HepG2 (cell line): ENCODE measurements around the gene ACER3. TPM values are rescaled to one million over a fixed set of nuclear protein-coding genes. Genes with fewer than 3 reads are reported as not detected.

Source experiments
- DMAP1 ChIP-seq: IDR thresholded peaks from 2 replicates; pipeline ENCODE4 v1.6.1; 2016
- DMTF1 ChIP-seq: sonication (generic); formaldehyde crosslinking; IDR thresholded peaks from 2 replicates; pipeline ENCODE4 v1.4.0; 2020; ENCODE audit warnings: mild to moderate bottlenecking, missing genetic modification reagents
- EP300 ChIP-seq, 3 experiments: sonication (generic) in 1 of 3; formaldehyde crosslinking in 1 of 3; IDR thresholded peaks; 2 replicates each; pipeline versions ENCODE4 v1.5.1 to v1.6.1; 2011 to 2020; ENCODE audit warnings: low read depth in 2 of 3, low read length in 2 of 3, borderline replicate concordance in 1 of 3, improper control_type of control experiment in 1 of 3, mild to moderate bottlenecking in 1 of 3, missing genetic modification reagents in 1 of 3, moderate library complexity in 1 of 3
- ETS1 ChIP-seq: sonication (generic); formaldehyde crosslinking; IDR thresholded peaks from 2 replicates; pipeline ENCODE4 v1.4.0; 2020; ENCODE audit warnings: missing genetic modification reagents
- FOXP1 ChIP-seq, 2 experiments: fragments of 450-650 bp in 1 of 2; IDR thresholded peaks; 2 replicates each; pipeline ENCODE4 v1.6.1; 2017 to 2018; ENCODE audit warnings: antibody characterized with exemption in 1 of 2
- GATAD2A ChIP-seq: IDR thresholded peaks from 2 replicates; pipeline ENCODE4 v1.6.1; 2016
- KAT8 ChIP-seq: IDR thresholded peaks from 2 replicates; pipeline ENCODE4 v1.6.1; 2016; ENCODE audit warnings: missing genetic modification reagents, missing compliant biosample characterization
- MAFG ChIP-seq: sonication (generic); formaldehyde crosslinking; IDR thresholded peaks from 2 replicates; pipeline ENCODE4 v1.5.1; 2020; ENCODE audit warnings: mild to moderate bottlenecking, missing genetic modification reagents
- MAFK ChIP-seq, 2 experiments: IDR thresholded peaks in 1 of 2; conservative IDR thresholded peaks in 1 of 2; 2 replicates each; pipeline ENCODE4 v1.6.1; 2011; ENCODE audit warnings: improper control_type of control experiment in 2 of 2, low read length in 2 of 2
- MEF2D ChIP-seq: sonication (generic); formaldehyde crosslinking; IDR thresholded peaks from 2 replicates; pipeline ENCODE4 v1.5.1; 2020; ENCODE audit warnings: mild to moderate bottlenecking, missing genetic modification reagents
- MIXL1 ChIP-seq: IDR thresholded peaks from 2 replicates; pipeline ENCODE4 v1.6.1; 2016
- NFIB ChIP-seq: sonication (generic); formaldehyde crosslinking; IDR thresholded peaks from 2 replicates; pipeline ENCODE4 v1.9.0; 2021; ENCODE audit warnings: missing genetic modification reagents, mild to moderate bottlenecking, borderline replicate concordance
- POLR2AphosphoS5 ChIP-seq: IDR thresholded peaks from 2 replicates; pipeline ENCODE4 v1.6.1; 2012; ENCODE audit warnings: low read depth, low read length
- RXRB ChIP-seq: IDR thresholded peaks from 2 replicates; pipeline ENCODE4 v1.6.1; 2016; ENCODE audit warnings: borderline replicate concordance, missing genetic modification reagents, missing compliant biosample characterization
- SAFB2 ChIP-seq: sonication (generic); formaldehyde crosslinking; IDR thresholded peaks from 2 replicates; pipeline ENCODE4 v1.5.1; 2020; ENCODE audit warnings: missing genetic modification reagents, low read depth, mild to moderate bottlenecking, borderline replicate concordance
- ZNF160 ChIP-seq: sonication (generic); formaldehyde crosslinking; IDR thresholded peaks from 2 replicates; pipeline ENCODE4 v1.8.0; 2022; ENCODE audit warnings: mild to moderate bottlenecking, inconsistent platforms, missing genetic modification reagents
- ZNF281 ChIP-seq: sonication (generic); formaldehyde crosslinking; IDR thresholded peaks from 2 replicates; pipeline ENCODE4 v1.4.0; 2020; ENCODE audit warnings: missing genetic modification reagents, borderline replicate concordance
- ZNF431 ChIP-seq: sonication (generic); formaldehyde crosslinking; IDR thresholded peaks from 2 replicates; pipeline ENCODE4 v1.9.0; 2022; ENCODE audit warnings: missing genetic modification reagents, low read depth, mild to moderate bottlenecking, borderline replicate concordance
- ZNF512 ChIP-seq: sonication (generic); formaldehyde crosslinking; IDR thresholded peaks from 2 replicates; pipeline ENCODE4 v1.4.0; 2020; ENCODE audit warnings: mild to moderate bottlenecking, missing genetic modification reagents
- ZNF552 ChIP-seq: sonication (generic); formaldehyde crosslinking; IDR thresholded peaks from 2 replicates; pipeline ENCODE4 v1.9.0; 2022; ENCODE audit warnings: missing genetic modification reagents, mild to moderate bottlenecking, borderline replicate concordance
- polyA plus RNA-seq, 8 experiments: library from polyadenylated mRNA; depleted of rRNA in 3 of 8; stranded (reverse) in 7 of 8; unstranded in 1 of 8; fragments of >200 nt; fragmentation: Illumina TruSeq in 4 of 8; extraction: Trizol in 4 of 8; gene quantifications; 2 replicates each; pipeline versions ENCODE4 v1.2.1 to v1.2.3, GENCODE V29; 2011 to 2016; ENCODE audit warnings: low read depth in 4 of 8, missing spikeins in 1 of 8, mixed read lengths in 1 of 8; ENCODE audit not compliant: insufficient read depth in 1 of 8
- total RNA-seq, 5 experiments: library from RNA; depleted of rRNA; stranded (reverse); fragments of >200 nt; fragmentation: Illumina TruSeq; extraction: Trizol; gene quantifications; 2 replicates each; pipeline ENCODE4 v1.2.3, GENCODE V29; 2016; ENCODE audit warnings: low read depth in 1 of 5

ACER3 gene
- total and polyA plus RNA-seq, 2 of the 13 experiments (the other 11 are each of a cell fraction or from before 2014, with no cell fraction given) = 6.0 to 9.8 TPM

- TF ChIP-seq POLR2AphosphoS5 = no peak
- no peak for TF ChIP-seq FOXP1 (IDR thresholded peaks at IDR 0.05)
- no peak for TF ChIP-seq FOXP1 (CRISPR knock-in tag; IDR thresholded peaks at IDR 0.05)
- TF ChIP-seq SAFB2 = no peak
- TF ChIP-seq MAFK (conservative IDR thresholded peaks at IDR 0.05 in 1 of 2, IDR thresholded peaks at IDR 0.05 in 1 of 2; ENCODE audit: low read length in 2 of 2) = peak; percentile 96
- TF ChIP-seq EP300 (IDR thresholded peaks at IDR 0.05; ENCODE audit: low read depth in 2 of 2, low read length in 2 of 2) = no peak
- no peak for TF ChIP-seq EP300 (CRISPR knock-in tag; IDR thresholded peaks at IDR 0.05; ENCODE audit: borderline replicate concordance)
- no peak for TF ChIP-seq MEF2D (CRISPR knock-in tag)
- no peak for TF ChIP-seq DMTF1
- no peak for TF ChIP-seq ZNF552 (CRISPR knock-in tag)
- no peak for TF ChIP-seq ZNF160 (CRISPR knock-in tag)
- TF ChIP-seq ZNF512 = no peak
- 0 out of 2 replicates have a peak, but pooled peaks have one; percentile 10 for TF ChIP-seq KAT8 (CRISPR knock-in tag)
- peak; percentile 61; the same call in 1 of the 2 replicates for TF ChIP-seq MAFG (CRISPR knock-in tag)
- TF ChIP-seq GATAD2A (CRISPR knock-in tag) = no peak
- TF ChIP-seq RXRB (CRISPR knock-in tag) = no peak
- TF ChIP-seq MIXL1 = no peak
- TF ChIP-seq ZNF431 (CRISPR knock-in tag) = no peak
- TF ChIP-seq ZNF281 = no peak
- no peak for TF ChIP-seq NFIB
- TF ChIP-seq DMAP1 (CRISPR knock-in tag) = no peak
- TF ChIP-seq ETS1 (CRISPR knock-in tag) = no peak
Measured at GRCh38 chr11:76918941-76919386, 58.2 kb downstream of the ACER3 start (continued).
